ENCODE data around the gene TSG101.

DNA sequence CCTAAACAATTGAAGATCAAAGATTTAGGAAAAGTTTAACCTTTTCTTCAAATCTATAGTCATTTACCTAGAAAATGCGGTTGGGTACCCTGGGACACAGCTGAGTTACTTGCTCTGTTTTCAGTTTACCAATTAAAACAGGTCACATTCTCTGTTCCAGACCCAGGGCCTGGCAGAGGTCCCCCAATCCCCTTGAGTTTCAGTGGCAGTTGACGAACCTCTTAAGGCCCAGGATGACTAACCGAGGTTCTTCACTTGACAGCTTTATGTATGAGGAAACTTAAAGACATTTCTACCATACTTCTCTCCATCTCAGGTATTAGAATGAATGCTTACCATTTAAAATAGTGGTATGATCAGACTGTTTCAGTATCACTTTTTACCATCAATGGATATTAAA, 54.7 kb downstream of the TSG101 start:
- no peak for TF ChIP-seq TAF1 (IDR thresholded peaks at IDR 0.05; ENCODE audit: borderline replicate concordance, insufficient read depth, low read length)
- no peak for TF ChIP-seq POLR2AphosphoS5 (IDR thresholded peaks at IDR 0.05; ENCODE audit: low read depth, low read length)
- TF ChIP-seq, protein P1, sequence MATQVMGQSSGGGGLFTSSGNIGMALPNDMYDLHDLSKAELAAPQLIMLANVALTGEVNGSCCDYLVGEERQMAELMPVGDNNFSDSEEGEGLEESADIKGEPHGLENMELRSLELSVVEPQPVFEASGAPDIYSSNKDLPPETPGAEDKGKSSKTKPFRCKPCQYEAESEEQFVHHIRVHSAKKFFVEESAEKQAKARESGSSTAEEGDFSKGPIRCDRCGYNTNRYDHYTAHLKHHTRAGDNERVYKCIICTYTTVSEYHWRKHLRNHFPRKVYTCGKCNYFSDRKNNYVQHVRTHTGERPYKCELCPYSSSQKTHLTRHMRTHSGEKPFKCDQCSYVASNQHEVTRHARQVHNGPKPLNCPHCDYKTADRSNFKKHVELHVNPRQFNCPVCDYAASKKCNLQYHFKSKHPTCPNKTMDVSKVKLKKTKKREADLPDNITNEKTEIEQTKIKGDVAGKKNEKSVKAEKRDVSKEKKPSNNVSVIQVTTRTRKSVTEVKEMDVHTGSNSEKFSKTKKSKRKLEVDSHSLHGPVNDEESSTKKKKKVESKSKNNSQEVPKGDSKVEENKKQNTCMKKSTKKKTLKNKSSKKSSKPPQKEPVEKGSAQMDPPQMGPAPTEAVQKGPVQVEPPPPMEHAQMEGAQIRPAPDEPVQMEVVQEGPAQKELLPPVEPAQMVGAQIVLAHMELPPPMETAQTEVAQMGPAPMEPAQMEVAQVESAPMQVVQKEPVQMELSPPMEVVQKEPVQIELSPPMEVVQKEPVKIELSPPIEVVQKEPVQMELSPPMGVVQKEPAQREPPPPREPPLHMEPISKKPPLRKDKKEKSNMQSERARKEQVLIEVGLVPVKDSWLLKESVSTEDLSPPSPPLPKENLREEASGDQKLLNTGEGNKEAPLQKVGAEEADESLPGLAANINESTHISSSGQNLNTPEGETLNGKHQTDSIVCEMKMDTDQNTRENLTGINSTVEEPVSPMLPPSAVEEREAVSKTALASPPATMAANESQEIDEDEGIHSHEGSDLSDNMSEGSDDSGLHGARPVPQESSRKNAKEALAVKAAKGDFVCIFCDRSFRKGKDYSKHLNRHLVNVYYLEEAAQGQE (IDR thresholded peaks at IDR 0.05; ENCODE audit: insufficient read depth in 1 of 2, low read depth in 2 of 2, low read length in 2 of 2): no peak
- no peak for TF ChIP-seq SIN3A (IDR thresholded peaks at IDR 0.05; ENCODE audit: borderline replicate concordance, insufficient read depth, low read length)
